ENCODE results near the gene CENPL. TPM values are rescaled to one million over a fixed set of nuclear protein-coding genes. Genes with fewer than 3 reads are reported as not detected.

The CENPL gene
- total and polyA plus RNA-seq, 2 of the 8 experiments (the other 6 are each of a cell fraction or from before 2014, with no cell fraction given), result 6.6 to 16.0 TPM

GRCh38 chr1:173868266-173869020, 43.8 kb upstream of the CENPL start, which contains the start of gene ZBTB37 (continued):
- TF ChIP-seq TAF1 (IDR thresholded peaks at IDR 0.05; ENCODE audit: low read depth, low read length), result peak; percentile 74
- TF ChIP-seq ZNF274 (IDR thresholded peaks at IDR 0.05; ENCODE audit: borderline replicate concordance, extremely low read depth, low read length), result no peak
- TF ChIP-seq HDAC2 (IDR thresholded peaks at IDR 0.05; ENCODE audit: borderline replicate concordance in 1 of 2, low read depth in 2 of 2, low read length in 2 of 2), result peak; percentile 11 to 34; a peak in 2 of 4 replicates
- peak; percentile 94 for TF ChIP-seq EGR1 (IDR thresholded peaks at IDR 0.05; ENCODE audit: borderline replicate concordance, low read depth, low read length)
- peak; percentile 60 for TF ChIP-seq TAF7 (optimal IDR thresholded peaks at IDR 0.05; ENCODE audit: borderline replicate concordance, low read depth, low read length)
- TF ChIP-seq, protein P1, sequence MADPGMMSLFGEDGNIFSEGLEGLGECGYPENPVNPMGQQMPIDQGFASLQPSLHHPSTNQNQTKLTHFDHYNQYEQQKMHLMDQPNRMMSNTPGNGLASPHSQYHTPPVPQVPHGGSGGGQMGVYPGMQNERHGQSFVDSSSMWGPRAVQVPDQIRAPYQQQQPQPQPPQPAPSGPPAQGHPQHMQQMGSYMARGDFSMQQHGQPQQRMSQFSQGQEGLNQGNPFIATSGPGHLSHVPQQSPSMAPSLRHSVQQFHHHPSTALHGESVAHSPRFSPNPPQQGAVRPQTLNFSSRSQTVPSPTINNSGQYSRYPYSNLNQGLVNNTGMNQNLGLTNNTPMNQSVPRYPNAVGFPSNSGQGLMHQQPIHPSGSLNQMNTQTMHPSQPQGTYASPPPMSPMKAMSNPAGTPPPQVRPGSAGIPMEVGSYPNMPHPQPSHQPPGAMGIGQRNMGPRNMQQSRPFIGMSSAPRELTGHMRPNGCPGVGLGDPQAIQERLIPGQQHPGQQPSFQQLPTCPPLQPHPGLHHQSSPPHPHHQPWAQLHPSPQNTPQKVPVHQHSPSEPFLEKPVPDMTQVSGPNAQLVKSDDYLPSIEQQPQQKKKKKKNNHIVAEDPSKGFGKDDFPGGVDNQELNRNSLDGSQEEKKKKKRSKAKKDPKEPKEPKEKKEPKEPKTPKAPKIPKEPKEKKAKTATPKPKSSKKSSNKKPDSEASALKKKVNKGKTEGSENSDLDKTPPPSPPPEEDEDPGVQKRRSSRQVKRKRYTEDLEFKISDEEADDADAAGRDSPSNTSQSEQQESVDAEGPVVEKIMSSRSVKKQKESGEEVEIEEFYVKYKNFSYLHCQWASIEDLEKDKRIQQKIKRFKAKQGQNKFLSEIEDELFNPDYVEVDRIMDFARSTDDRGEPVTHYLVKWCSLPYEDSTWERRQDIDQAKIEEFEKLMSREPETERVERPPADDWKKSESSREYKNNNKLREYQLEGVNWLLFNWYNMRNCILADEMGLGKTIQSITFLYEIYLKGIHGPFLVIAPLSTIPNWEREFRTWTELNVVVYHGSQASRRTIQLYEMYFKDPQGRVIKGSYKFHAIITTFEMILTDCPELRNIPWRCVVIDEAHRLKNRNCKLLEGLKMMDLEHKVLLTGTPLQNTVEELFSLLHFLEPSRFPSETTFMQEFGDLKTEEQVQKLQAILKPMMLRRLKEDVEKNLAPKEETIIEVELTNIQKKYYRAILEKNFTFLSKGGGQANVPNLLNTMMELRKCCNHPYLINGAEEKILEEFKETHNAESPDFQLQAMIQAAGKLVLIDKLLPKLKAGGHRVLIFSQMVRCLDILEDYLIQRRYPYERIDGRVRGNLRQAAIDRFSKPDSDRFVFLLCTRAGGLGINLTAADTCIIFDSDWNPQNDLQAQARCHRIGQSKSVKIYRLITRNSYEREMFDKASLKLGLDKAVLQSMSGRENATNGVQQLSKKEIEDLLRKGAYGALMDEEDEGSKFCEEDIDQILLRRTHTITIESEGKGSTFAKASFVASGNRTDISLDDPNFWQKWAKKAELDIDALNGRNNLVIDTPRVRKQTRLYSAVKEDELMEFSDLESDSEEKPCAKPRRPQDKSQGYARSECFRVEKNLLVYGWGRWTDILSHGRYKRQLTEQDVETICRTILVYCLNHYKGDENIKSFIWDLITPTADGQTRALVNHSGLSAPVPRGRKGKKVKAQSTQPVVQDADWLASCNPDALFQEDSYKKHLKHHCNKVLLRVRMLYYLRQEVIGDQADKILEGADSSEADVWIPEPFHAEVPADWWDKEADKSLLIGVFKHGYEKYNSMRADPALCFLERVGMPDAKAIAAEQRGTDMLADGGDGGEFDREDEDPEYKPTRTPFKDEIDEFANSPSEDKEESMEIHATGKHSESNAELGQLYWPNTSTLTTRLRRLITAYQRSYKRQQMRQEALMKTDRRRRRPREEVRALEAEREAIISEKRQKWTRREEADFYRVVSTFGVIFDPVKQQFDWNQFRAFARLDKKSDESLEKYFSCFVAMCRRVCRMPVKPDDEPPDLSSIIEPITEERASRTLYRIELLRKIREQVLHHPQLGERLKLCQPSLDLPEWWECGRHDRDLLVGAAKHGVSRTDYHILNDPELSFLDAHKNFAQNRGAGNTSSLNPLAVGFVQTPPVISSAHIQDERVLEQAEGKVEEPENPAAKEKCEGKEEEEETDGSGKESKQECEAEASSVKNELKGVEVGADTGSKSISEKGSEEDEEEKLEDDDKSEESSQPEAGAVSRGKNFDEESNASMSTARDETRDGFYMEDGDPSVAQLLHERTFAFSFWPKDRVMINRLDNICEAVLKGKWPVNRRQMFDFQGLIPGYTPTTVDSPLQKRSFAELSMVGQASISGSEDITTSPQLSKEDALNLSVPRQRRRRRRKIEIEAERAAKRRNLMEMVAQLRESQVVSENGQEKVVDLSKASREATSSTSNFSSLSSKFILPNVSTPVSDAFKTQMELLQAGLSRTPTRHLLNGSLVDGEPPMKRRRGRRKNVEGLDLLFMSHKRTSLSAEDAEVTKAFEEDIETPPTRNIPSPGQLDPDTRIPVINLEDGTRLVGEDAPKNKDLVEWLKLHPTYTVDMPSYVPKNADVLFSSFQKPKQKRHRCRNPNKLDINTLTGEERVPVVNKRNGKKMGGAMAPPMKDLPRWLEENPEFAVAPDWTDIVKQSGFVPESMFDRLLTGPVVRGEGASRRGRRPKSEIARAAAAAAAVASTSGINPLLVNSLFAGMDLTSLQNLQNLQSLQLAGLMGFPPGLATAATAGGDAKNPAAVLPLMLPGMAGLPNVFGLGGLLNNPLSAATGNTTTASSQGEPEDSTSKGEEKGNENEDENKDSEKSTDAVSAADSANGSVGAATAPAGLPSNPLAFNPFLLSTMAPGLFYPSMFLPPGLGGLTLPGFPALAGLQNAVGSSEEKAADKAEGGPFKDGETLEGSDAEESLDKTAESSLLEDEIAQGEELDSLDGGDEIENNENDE (IDR thresholded peaks at IDR 0.05; ENCODE audit: insufficient replicate concordance, low read length), result no peak
- no peak; the same call in 1 of the 2 replicates for TF ChIP-seq CREB1 (IDR thresholded peaks at IDR 0.05)
